DND-41 (cell line): Measurements from ENCODE around the gene RNF10.

Experiments
- ATAC-seq: fragments of 200-7000 bp; cut with Tn5 transposase; 3 replicates; pipeline ENCODE4 v1.9.1; 2021; ENCODE audit warnings: low read depth; ENCODE audit not compliant: insufficient read depth
- DNase-seq: peaks from one replicate; pipeline ENCODE4 v3.0.0-alpha.2; 2020
- H2AFZ ChIP-seq: 2 replicates; pipeline ENCODE4 v1.6.0; 2012; ENCODE audit warnings: low read depth, low read length
- H3K27ac ChIP-seq: 2 replicates; pipeline ENCODE4 v1.5.1; 2012; ENCODE audit warnings: low read length, inconsistent platforms
- H3K27me3 ChIP-seq: fragments of 200-600 bp; sonication (generic); 2 replicates; pipeline ENCODE4 v1.6.0; 2012; ENCODE audit warnings: low read length, mild to moderate bottlenecking, inconsistent platforms; ENCODE audit not compliant: insufficient read depth, poor library complexity
- H3K36me3 ChIP-seq: 2 replicates; pipeline ENCODE4 v1.5.1; 2012; ENCODE audit warnings: low read length, inconsistent platforms; ENCODE audit not compliant: insufficient read depth
- H3K4me1 ChIP-seq: 2 replicates; pipeline ENCODE4 v1.5.1; 2012; ENCODE audit warnings: mild to moderate bottlenecking, low read length; ENCODE audit not compliant: insufficient read depth
- H3K4me2 ChIP-seq: 2 replicates; pipeline ENCODE4 v1.6.0; 2012; ENCODE audit warnings: mild to moderate bottlenecking, moderate library complexity, low read length, inconsistent platforms; ENCODE audit not compliant: insufficient read depth
- H3K4me3 ChIP-seq, 2 experiments: fragments of 200-600 bp in 1 of 2; shearing (Covaris generic) in 1 of 2; 2 replicates each; pipeline ENCODE4 v1.5.1; 2012 to 2016; ENCODE audit warnings: inconsistent platforms in 2 of 2, low read length in 2 of 2, mild to moderate bottlenecking in 2 of 2, low read depth in 1 of 2, moderate library complexity in 1 of 2
- H3K79me2 ChIP-seq: 2 replicates; pipeline ENCODE4 v1.6.0; 2012; ENCODE audit warnings: low read length, inconsistent platforms; ENCODE audit not compliant: insufficient read depth
- H3K9ac ChIP-seq: 2 replicates; pipeline ENCODE4 v1.6.0; 2012; ENCODE audit warnings: low read depth, mild to moderate bottlenecking, inconsistent platforms, low read length, moderate library complexity
- H3K9me3 ChIP-seq: 2 replicates; pipeline ENCODE4 v1.5.1; 2012; ENCODE audit warnings: low read length, moderate library complexity, mild to moderate bottlenecking, inconsistent platforms; ENCODE audit not compliant: insufficient read depth, severe bottlenecking
- H4K20me1 ChIP-seq: 2 replicates; pipeline ENCODE4 v1.6.0; 2012; ENCODE audit warnings: low read length; ENCODE audit not compliant: insufficient read depth
- EZH2 ChIP-seq: IDR thresholded peaks from 3 replicates; pipeline ENCODE4 v1.6.1; 2012; ENCODE audit warnings: borderline replicate concordance, low read depth, mild to moderate bottlenecking, moderate library complexity, low read length, inconsistent platforms; ENCODE audit not compliant: severe bottlenecking
- TF ChIP-seq, protein P1 (sequence below): IDR thresholded peaks from 2 replicates; pipeline ENCODE4 v1.5.1; 2012; ENCODE audit warnings: borderline replicate concordance, low read length, moderate library complexity, mild to moderate bottlenecking; ENCODE audit not compliant: poor library complexity, severe bottlenecking; ENCODE audit errors: extremely low read depth

RNF10 gene

DNA sequence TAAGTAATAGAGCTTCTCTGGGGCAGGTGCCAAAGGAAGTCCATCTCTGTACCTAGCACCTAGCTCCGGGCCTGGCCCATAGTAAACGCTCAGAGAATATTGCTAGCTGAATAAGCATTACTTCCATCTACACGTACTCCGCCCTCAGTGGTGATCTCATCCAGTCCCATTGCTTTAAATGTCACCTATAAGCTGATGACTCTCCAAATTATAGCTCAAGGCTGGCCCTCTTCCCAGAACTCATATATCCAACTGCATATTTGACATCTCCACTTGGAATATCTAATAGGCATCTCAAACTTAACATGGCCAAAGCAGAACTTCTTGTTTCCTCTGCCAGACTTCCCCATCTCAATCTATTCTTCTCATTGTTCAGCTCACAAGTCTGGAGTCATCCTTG lies 45.1 kb upstream of the RNF10 start:
- Histone ChIP-seq H3K4me3 (no peak overlapping the region), H3K79me2 (no peaks in the 10 kb centered on the region), H3K4me2 (no peak overlapping the region), H2AFZ (no peak overlapping the region), H3K9ac (no peak overlapping the region), H3K36me3 (peaks cover 5% of the 10 kb centered on the region; the same call in 1 of the 2 replicates), H3K4me1 (no peaks in the 10 kb centered on the region), H3K27me3 (no peaks in the 10 kb centered on the region), H4K20me1 (no peaks in the 10 kb centered on the region), H3K9me3 (no peaks in the 10 kb centered on the region), H3K27ac (no peak overlapping the region)
- DNase-seq (no peak), ATAC-seq (no peak)
- TF ChIP-seq EZH2: no peak
- TF ChIP-seq, protein P1, sequence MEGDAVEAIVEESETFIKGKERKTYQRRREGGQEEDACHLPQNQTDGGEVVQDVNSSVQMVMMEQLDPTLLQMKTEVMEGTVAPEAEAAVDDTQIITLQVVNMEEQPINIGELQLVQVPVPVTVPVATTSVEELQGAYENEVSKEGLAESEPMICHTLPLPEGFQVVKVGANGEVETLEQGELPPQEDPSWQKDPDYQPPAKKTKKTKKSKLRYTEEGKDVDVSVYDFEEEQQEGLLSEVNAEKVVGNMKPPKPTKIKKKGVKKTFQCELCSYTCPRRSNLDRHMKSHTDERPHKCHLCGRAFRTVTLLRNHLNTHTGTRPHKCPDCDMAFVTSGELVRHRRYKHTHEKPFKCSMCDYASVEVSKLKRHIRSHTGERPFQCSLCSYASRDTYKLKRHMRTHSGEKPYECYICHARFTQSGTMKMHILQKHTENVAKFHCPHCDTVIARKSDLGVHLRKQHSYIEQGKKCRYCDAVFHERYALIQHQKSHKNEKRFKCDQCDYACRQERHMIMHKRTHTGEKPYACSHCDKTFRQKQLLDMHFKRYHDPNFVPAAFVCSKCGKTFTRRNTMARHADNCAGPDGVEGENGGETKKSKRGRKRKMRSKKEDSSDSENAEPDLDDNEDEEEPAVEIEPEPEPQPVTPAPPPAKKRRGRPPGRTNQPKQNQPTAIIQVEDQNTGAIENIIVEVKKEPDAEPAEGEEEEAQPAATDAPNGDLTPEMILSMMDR: no peak

DNA sequence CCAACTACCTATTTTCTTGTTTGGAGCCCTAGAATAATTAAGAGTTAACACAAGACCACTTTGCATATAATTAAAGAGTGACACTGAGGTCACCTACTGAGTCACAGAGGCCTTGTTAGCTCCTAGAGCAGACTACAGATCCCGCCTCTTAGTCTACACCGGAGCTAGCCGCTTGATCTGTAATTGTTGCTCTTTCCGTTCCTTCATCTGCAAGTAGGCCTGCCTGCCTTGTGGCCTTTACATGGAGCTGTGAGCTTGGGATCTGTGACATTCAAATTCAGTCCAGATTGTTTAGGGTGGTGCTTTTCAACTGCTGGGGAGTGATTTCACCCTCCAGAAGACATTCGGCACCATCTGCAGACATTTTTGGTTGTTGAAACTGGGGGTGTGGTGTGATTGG lies 43.8 kb upstream of the RNF10 start:
- Histone ChIP-seq H3K4me1 (peaks cover 10% of the 10 kb centered on the region), H3K27me3 (no peaks in the 10 kb centered on the region), H3K4me2 (no peak overlapping the region), H3K9me3 (no peaks in the 10 kb centered on the region), H3K79me2 (peaks cover 6% of the 10 kb centered on the region), H3K9ac (no peak overlapping the region), H2AFZ (no peak overlapping the region), H3K4me3 (no peak overlapping the region), H4K20me1 (no peaks in the 10 kb centered on the region), H3K27ac (no peak overlapping the region), H3K36me3 (peaks cover 5% of the 10 kb centered on the region; the same call in 1 of the 2 replicates)
- no peak for DNase-seq
- no peak for ATAC-seq
- TF ChIP-seq EZH2: no peak
- TF ChIP-seq, protein P1: no peak

GRCh38 chr12:120490833-120491512 lies 43.2 kb upstream of the RNF10 start:
- Histone ChIP-seq H4K20me1 (no peaks in the 10 kb centered on the region), H3K9ac (no peak overlapping the region), H3K4me1 (peaks cover 12% of the 10 kb centered on the region), H3K27ac (no peak overlapping the region), H3K4me2 (no peak overlapping the region), H3K27me3 (no peaks in the 10 kb centered on the region), H3K79me2 (peaks cover 10% of the 10 kb centered on the region), H3K36me3 (peaks cover 5% of the 10 kb centered on the region), H3K4me3 (no peak overlapping the region), H3K9me3 (no peaks in the 10 kb centered on the region), H2AFZ (no peak overlapping the region)
- no peak for TF ChIP-seq EZH2
- TF ChIP-seq, protein P1: no peak
- ATAC-seq (no peak), DNase-seq (no peak)
